ENCODE results near the gene EHMT1. TPM values are rescaled to one million over a fixed set of nuclear protein-coding genes. Genes with fewer than 3 reads are reported as not detected.

The EHMT1 gene
- polyA plus RNA-seq, 3 donors = 10.1 to 46.5 (median 15.0) TPM

DNA sequence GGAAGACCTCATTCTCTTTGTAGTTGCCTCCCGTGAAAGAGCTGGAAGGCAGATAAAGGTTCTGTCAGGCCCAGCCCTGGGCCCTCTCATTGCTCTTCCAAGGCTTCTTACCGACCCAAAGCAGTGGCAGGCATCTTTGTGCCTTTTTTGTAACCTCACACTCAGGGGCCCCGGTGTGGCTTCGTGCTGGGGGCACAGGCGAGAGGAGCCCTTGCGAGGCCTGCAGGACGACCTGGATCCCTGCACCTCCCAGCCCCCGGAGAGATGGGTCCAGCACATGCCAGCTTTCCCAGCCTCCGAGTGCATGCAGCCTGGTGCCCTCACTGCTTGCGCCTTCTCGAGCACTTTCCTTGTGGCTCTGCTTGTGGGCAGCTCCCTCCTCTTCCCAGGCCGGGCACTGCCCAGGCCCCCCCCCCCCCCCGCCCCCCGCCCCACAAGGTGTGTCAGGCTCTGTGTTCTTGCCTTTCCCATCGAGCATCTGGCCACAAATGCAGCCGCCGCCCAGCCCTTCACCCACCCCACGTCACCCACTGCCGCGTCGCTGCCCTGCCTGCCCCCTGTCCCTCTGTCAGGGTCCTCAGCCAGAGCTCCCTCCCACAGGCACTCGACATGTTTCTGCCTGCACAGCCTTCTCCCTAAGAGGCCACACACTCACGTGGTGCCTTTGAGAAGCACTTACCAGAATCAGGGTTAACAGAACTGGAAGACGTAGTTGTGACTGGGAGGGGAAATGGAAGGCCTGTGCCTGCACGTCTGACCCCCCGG is 195.0 kb downstream of the EHMT1 start:
- H3K36me3 Mint-ChIP-seq = peaks cover 73 to 88% of the 10 kb centered on the region in 2 donors
- no peak overlapping the region for H3K4me3 ChIP-seq (replicated peaks in 1 of 3; ENCODE audit: low read depth in 2 of 3, low read length in 3 of 3)

DNA sequence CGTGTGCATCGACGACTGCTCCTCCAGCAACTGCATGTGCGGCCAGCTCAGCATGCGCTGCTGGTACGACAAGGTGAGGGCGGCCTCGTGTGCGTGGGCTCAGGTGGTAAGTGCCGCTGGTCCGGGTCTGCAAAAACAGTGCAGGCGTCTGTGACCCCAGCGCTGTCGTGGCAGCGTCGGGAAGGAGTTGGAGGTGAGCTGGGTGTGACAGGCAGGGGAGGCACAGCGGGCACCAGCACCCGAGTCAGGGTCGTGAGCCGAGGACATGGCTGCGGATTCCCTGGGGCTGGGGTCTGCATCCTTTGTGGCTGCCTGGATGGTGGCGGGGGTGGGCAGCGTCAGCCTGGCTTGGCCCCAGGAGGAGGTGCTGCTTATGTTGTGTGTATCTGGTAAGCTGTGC is 195.6 kb downstream of the EHMT1 start:
- Histone ChIP-seq H3K27me3 (ENCODE audit: control insufficient read depth in 2 of 2, insufficient read depth in 2 of 2, low read length in 2 of 2) (no peaks in the 10 kb centered on the region), H3K4me3 (replicated peaks in 1 of 3; ENCODE audit: low read depth in 2 of 3, low read length in 3 of 3) (no peak overlapping the region), H3K9me3 (replicated peaks in 1 of 2; ENCODE audit: control insufficient read depth in 1 of 2, insufficient read depth in 1 of 2, low read length in 2 of 2) (peaks cover 17 to 31% of the 10 kb centered on the region in 2 donors), H3K4me2 (replicated peaks; ENCODE audit: extremely low read depth, low read length, poor library complexity, severe bottlenecking) (no peak overlapping the region), H3K27ac (ENCODE audit: low read depth in 1 of 2, low read length in 2 of 2) (no peak overlapping the region), H3K36me3 (replicated peaks in 1 of 2; ENCODE audit: control insufficient read depth in 1 of 2, insufficient read depth in 2 of 2, low read length in 2 of 2) (peaks cover 69 to 85% of the 10 kb centered on the region in 2 donors), H3K79me2 (ENCODE audit: insufficient read depth, low read length) (no peaks in the 10 kb centered on the region), H2AFZ (ENCODE audit: insufficient read depth, low read depth, low read length, poor library complexity, severe bottlenecking) (no peak overlapping the region), H3K9ac (ENCODE audit: insufficient read depth, low read length, poor library complexity, severe bottlenecking) (no peak overlapping the region), H3K4me1 (ENCODE audit: control insufficient read depth in 1 of 2, insufficient read depth in 2 of 2, low read length in 2 of 2) (no peaks in the 10 kb centered on the region), H4K20me1 (ENCODE audit: insufficient read depth, low read length) (no peaks in the 10 kb centered on the region)
- Mint-ChIP-seq H3K36me3 (peaks cover 68 to 83% of the 10 kb centered on the region in 2 donors), H3K4me3 (no peak overlapping the region), H3K9me3 (peaks cover 18 to 39% (median 32%) of the 10 kb centered on the region in 7 donors), H3K27me3 (ENCODE audit: low read depth in 3 of 3) (no peaks in the 10 kb centered on the region), H3K27ac (peak overlapping the region in 1 of 7 donors; percentile 79), H3K4me1 (no peaks in the 10 kb centered on the region)
- intact Hi-C loops (cut with micrococcal nuclease) = no loop called here
- TF ChIP-seq, protein P1, sequence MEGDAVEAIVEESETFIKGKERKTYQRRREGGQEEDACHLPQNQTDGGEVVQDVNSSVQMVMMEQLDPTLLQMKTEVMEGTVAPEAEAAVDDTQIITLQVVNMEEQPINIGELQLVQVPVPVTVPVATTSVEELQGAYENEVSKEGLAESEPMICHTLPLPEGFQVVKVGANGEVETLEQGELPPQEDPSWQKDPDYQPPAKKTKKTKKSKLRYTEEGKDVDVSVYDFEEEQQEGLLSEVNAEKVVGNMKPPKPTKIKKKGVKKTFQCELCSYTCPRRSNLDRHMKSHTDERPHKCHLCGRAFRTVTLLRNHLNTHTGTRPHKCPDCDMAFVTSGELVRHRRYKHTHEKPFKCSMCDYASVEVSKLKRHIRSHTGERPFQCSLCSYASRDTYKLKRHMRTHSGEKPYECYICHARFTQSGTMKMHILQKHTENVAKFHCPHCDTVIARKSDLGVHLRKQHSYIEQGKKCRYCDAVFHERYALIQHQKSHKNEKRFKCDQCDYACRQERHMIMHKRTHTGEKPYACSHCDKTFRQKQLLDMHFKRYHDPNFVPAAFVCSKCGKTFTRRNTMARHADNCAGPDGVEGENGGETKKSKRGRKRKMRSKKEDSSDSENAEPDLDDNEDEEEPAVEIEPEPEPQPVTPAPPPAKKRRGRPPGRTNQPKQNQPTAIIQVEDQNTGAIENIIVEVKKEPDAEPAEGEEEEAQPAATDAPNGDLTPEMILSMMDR (IDR thresholded peaks at IDR 0.05) = no peak
- 98% methylated on average over 23 of the region's 23 CpGs for WGBS (ENCODE audit: insufficient coverage)
- DNase-seq = no peak

More for the DNA sequence above, 195.0 kb downstream of the EHMT1 start:
- Histone ChIP-seq H3K27ac (ENCODE audit: low read depth in 1 of 2, low read length in 2 of 2) (no peak overlapping the region), H3K9me3 (replicated peaks in 1 of 2; ENCODE audit: control insufficient read depth in 1 of 2, insufficient read depth in 1 of 2, low read length in 2 of 2) (peaks cover 17 to 31% of the 10 kb centered on the region in 2 donors), H3K27me3 (ENCODE audit: control insufficient read depth in 2 of 2, insufficient read depth in 2 of 2, low read length in 2 of 2) (no peaks in the 10 kb centered on the region), H3K79me2 (ENCODE audit: insufficient read depth, low read length) (no peaks in the 10 kb centered on the region), H3K4me1 (ENCODE audit: control insufficient read depth in 1 of 2, insufficient read depth in 2 of 2, low read length in 2 of 2) (no peaks in the 10 kb centered on the region), H2AFZ (ENCODE audit: insufficient read depth, low read depth, low read length, poor library complexity, severe bottlenecking) (no peak overlapping the region), H3K4me2 (replicated peaks; ENCODE audit: extremely low read depth, low read length, poor library complexity, severe bottlenecking) (no peak overlapping the region), H3K9ac (ENCODE audit: insufficient read depth, low read length, poor library complexity, severe bottlenecking) (no peak overlapping the region), H3K36me3 (replicated peaks in 1 of 2; ENCODE audit: control insufficient read depth in 1 of 2, insufficient read depth in 2 of 2, low read length in 2 of 2) (peaks cover 72 to 87% of the 10 kb centered on the region in 2 donors), H4K20me1 (ENCODE audit: insufficient read depth, low read length) (no peaks in the 10 kb centered on the region)
- DNase-seq = no peak
- TF ChIP-seq, protein P1 (IDR thresholded peaks at IDR 0.05) = no peak
- 96% methylated on average over 19 of the region's 26 CpGs for WGBS (ENCODE audit: insufficient coverage)
- H3K27me3 Mint-ChIP-seq (ENCODE audit: low read depth in 3 of 3) = no peaks in the 10 kb centered on the region
- H3K27ac Mint-ChIP-seq = no peak overlapping the region
- intact Hi-C loops (cut with micrococcal nuclease) = no loop called here
- H3K4me1 Mint-ChIP-seq = no peaks in the 10 kb centered on the region
- H3K9me3 Mint-ChIP-seq = peaks cover 18 to 38% (median 32%) of the 10 kb centered on the region in 7 donors
- no peak overlapping the region for H3K4me3 Mint-ChIP-seq
